Heart left ventricle (tissue), 13 donors: ENCODE results near the gene LRIG1.

Experiments used
- CTCF ChIP-seq, 12 donors: fragments of 200-600 bp; sonication (generic) in 4 of 12; IDR thresholded peaks; one replicate each; pipeline versions ENCODE4 v1.5.0 to v1.8.0; 2018 to 2022; ENCODE audit warnings: antibody characterized with exemption in 12 of 12, mild to moderate bottlenecking in 5 of 12
- POLR2A ChIP-seq, 2 donors: fragments of 450-650 bp; IDR thresholded peaks; one replicate each; pipeline ENCODE4 v1.6.1; 2017; ENCODE audit warnings: antibody characterized with exemption in 2 of 2, mild to moderate bottlenecking in 2 of 2, moderate library complexity in 2 of 2
- donor health status: ischemic (EF 13 %, LVEDD 7.1; RV severe dilation, severe dysfunction).
- donor health status: DM: no; HTN: yes; CAD: no.
- donor health status: DM: no; HTN: no; CAD: no.
- donor health status: ischemic (EF 25% LVEDD 6.9; RV normal size, moderate dysfunction).
- donor health status: ischemic (EF 25% LVEDD 5.7; RV mildly dilated, moderate dysfunction).
- donor health status: ischemic (EF 35%, LVEDD 5.7; RV mildly dilated, moderate dysfunction).
- donor health status: nonischemic (EF 11% LVEDD 7.7; RV severe dilation, severe dysfunction).
- donor health status: DM: yes; HTN: yes; CAD: no.
- donor health status: PGD.
- donor health status: ischemic (EF 29% LVEDD 5.4; RV normal size, mild dysfunction).
- donor health status: nonischemic (EF 23%, LVEDD 6.1; RV moderate dilation, normal function).

- TF ChIP-seq CTCF (IDR thresholded peaks at IDR 0.05) (no peak), POLR2A (IDR thresholded peaks at IDR 0.05) (no peak)
Measured at GRCh38 chr3:66355997-66356396, 144.8 kb downstream of the LRIG1 start.
